Gastrocnemius medialis (tissue), 4 donors: Measurements from ENCODE around the gene CFAP141. TPM values are rescaled to one million over a fixed set of nuclear protein-coding genes. Genes with fewer than 3 reads are reported as not detected.

ENCODE experiments used
- ATAC-seq, 2 donors: fragments of 150-250 bp; one replicate each; pipeline ENCODE4 v1.9.1; 2016
- DNase-seq, 2 donors: peaks; one replicate each; pipeline ENCODE4 v3.0.0-alpha.2; 2019
- H3K27ac ChIP-seq, 4 donors: fragments of 200-600 bp; sonication (generic); 1 replicate in 1 of 4; 2 replicates in 3 of 4; pipeline ENCODE4 v1.5.1; 2016 to 2018; ENCODE audit warnings: mild to moderate bottlenecking in 2 of 4, moderate library complexity in 1 of 4
- H3K27me3 ChIP-seq, 3 donors: fragments of 200-600 bp; sonication (generic) in 2 of 3; 1 replicate in 1 of 3; 2 replicates in 2 of 3; pipeline versions ENCODE4 v1.5.1 to v1.6.0; 2016 to 2019; ENCODE audit warnings: mild to moderate bottlenecking in 1 of 3, moderate library complexity in 1 of 3
- H3K36me3 ChIP-seq, 2 donors: fragments of 200-600 bp; sonication (generic) in 1 of 2; one replicate each; pipeline ENCODE4 v1.5.1; 2017 to 2018
- H3K4me1 ChIP-seq, 2 donors: fragments of 200-600 bp; sonication (generic) in 1 of 2; one replicate each; pipeline ENCODE4 v1.5.1; 2016 to 2017; ENCODE audit warnings: mild to moderate bottlenecking in 2 of 2
- H3K4me3 ChIP-seq, 4 donors: fragments of 200-600 bp; sonication (generic) in 3 of 4; 1 replicate in 1 of 4; 2 replicates in 3 of 4; pipeline ENCODE4 v1.5.1; 2016 to 2019; ENCODE audit warnings: mild to moderate bottlenecking in 2 of 4
- H3K9me3 ChIP-seq, 3 donors: fragments of 200-600 bp; sonication (generic) in 2 of 3; 1 replicate in 1 of 3; 2 replicates in 2 of 3; pipeline ENCODE4 v1.5.1; 2016 to 2019
- POLR2A ChIP-seq, 2 donors: fragments of 450-650 bp; IDR thresholded peaks; one replicate each; pipeline ENCODE4 v1.6.1; 2017; ENCODE audit warnings: antibody characterized with exemption in 2 of 2, mild to moderate bottlenecking in 2 of 2, moderate library complexity in 2 of 2
- in situ Hi-C, 4 donors: fragments of 200-750 bp; cut with MboI; loops; one replicate each; pipeline versions ENCODE4 v1.15.0 to v1.8.0; 2017; ENCODE audit warnings: low sequenced_read_pairs in 4 of 4
- intact Hi-C: fragments of 100-400 bp; cut with DNase I; formaldehyde crosslinking; loops from one replicate; pipeline ENCODE4 v1.15.1; 2023; ENCODE audit warnings: low total_unique reads
- total RNA-seq, 4 donors: library from RNA; depleted of rRNA; stranded (reverse); fragments of >200 nt; gene quantifications; one replicate each; pipeline versions ENCODE4 v1.1.0 to v1.2.3, GENCODE V29; 2016
- TF ChIP-seq, protein P1 (sequence below), 5 experiments: fragments of 450-650 bp in 3 of 5; fragments of 200-600 bp in 2 of 5; sonication (generic) in 2 of 5; IDR thresholded peaks in 4 of 5; conservative IDR thresholded peaks in 1 of 5; 1 replicate in 4 of 5; 2 replicates in 1 of 5; pipeline ENCODE4 v1.5.1; 2016 to 2019; ENCODE audit warnings: antibody characterized with exemption in 5 of 5, mild to moderate bottlenecking in 3 of 5, moderate library complexity in 3 of 5

Gene CFAP141
- total RNA-seq, 4 donors from 2014 or later = not detected

DNA sequence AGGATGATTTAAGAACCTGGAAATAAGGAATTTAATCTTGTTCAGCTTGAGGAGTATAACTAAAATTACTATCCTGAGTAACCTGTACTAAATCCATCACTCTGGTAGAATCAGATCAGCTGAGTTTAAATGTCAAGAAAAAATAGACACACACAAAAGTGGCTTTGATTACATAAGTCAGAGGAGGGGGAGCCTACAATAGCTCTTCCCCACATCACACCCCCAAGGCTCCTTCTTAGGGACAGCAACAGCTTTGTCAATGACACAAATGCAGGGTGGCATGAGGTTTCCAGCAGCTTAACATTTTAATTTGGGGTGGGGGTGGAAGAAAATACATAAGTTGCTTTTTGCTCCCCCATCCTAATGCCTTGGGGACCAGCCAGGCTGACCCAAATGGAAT, 38.7 kb downstream of the CFAP141 start:
- Histone ChIP-seq H3K4me3 (no peak overlapping the region), H3K4me1 (peaks cover 0 to 7% of the 10 kb centered on the region in 2 donors), H3K27ac (peak overlapping the region in 2 of 4 donors; percentile 3 to 54), H3K9me3 (no peaks in the 10 kb centered on the region), H3K27me3 (no peaks in the 10 kb centered on the region), H3K36me3 (peaks cover 9 to 82% of the 10 kb centered on the region in 2 donors)
- DNase-seq (no peak), ATAC-seq (no peak)
- in situ Hi-C loops (no loop called here), intact Hi-C loops (no loop called here)
- TF ChIP-seq POLR2A (IDR thresholded peaks at IDR 0.05) = no peak
- TF ChIP-seq, protein P1, sequence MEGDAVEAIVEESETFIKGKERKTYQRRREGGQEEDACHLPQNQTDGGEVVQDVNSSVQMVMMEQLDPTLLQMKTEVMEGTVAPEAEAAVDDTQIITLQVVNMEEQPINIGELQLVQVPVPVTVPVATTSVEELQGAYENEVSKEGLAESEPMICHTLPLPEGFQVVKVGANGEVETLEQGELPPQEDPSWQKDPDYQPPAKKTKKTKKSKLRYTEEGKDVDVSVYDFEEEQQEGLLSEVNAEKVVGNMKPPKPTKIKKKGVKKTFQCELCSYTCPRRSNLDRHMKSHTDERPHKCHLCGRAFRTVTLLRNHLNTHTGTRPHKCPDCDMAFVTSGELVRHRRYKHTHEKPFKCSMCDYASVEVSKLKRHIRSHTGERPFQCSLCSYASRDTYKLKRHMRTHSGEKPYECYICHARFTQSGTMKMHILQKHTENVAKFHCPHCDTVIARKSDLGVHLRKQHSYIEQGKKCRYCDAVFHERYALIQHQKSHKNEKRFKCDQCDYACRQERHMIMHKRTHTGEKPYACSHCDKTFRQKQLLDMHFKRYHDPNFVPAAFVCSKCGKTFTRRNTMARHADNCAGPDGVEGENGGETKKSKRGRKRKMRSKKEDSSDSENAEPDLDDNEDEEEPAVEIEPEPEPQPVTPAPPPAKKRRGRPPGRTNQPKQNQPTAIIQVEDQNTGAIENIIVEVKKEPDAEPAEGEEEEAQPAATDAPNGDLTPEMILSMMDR (IDR thresholded peaks at IDR 0.05 in 4 of 5, conservative IDR thresholded peaks at IDR 0.05 in 1 of 5) = no peak

DNA sequence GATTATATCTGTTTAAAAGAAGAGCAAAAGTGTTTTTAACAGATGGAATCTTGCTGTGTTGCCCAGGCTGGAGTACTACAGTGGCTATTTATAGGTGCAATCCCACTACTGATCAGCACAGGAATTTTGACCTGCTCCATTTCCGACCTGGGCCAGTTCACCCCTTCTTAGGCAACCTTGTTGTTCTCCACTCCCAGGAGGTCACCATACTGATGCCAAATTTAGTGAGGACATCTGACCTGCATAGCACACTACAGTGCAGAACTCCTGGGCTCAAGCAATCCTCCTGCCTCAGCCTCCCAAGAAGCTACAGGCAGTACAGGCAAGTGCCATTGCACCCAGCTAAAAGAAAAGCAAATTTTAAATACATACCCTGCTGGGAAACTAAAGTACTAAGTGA, 39.9 kb downstream of the CFAP141 start:
- in situ Hi-C loops = no loop called here
- no peaks in the 10 kb centered on the region for H3K9me3 ChIP-seq
- peak overlapping the region in 3 of 4 donors; percentile 43 to 54 (median 51) for H3K27ac ChIP-seq
- peaks cover 5 to 71% of the 10 kb centered on the region in 2 donors for H3K36me3 ChIP-seq
- TF ChIP-seq, protein P1 (IDR thresholded peaks at IDR 0.05 in 4 of 5, conservative IDR thresholded peaks at IDR 0.05 in 1 of 5) = no peak
- no peak for TF ChIP-seq POLR2A (IDR thresholded peaks at IDR 0.05)
- intact Hi-C loops = no loop called here
- H3K4me3 ChIP-seq = no peak overlapping the region
- peaks cover 0 to 5% of the 10 kb centered on the region in 2 donors for H3K4me1 ChIP-seq
- ATAC-seq (peak in 1 of 2 donors; percentile 26), DNase-seq (peak in 1 of 2 donors; percentile 53)
- no peaks in the 10 kb centered on the region for H3K27me3 ChIP-seq

DNA sequence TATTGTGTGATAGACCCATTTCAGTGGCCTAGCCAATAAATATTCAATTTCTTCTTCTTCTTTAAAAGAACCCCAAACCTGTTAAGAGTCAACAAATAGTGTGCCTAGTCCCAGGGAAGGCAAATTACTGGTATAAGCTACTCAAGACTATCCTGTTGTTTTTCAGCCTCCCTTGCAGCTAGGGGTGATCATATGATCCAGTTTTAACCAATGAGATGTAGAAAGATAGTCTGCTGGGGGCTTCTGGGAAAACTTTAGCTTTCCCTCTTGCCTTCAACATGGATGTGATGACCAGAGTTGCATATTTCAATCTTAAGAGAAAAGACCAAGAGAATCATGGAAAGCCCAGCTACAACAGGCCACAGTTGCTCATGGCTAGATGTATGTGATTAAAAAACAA, 46.6 kb downstream of the CFAP141 start:
- peak in 1 of 2 donors; percentile 9 for ATAC-seq
- no peak for DNase-seq
- H3K27ac ChIP-seq = peak overlapping the region in 2 of 4 donors; percentile 4 to 16
- peaks cover 0 to 29% of the 10 kb centered on the region in 2 donors for H3K36me3 ChIP-seq
- in situ Hi-C loops = no loop called here
- no peak overlapping the region for H3K4me3 ChIP-seq
- no peak for TF ChIP-seq POLR2A (IDR thresholded peaks at IDR 0.05)
- TF ChIP-seq, protein P1 (IDR thresholded peaks at IDR 0.05 in 4 of 5, conservative IDR thresholded peaks at IDR 0.05 in 1 of 5) = no peak
- H3K9me3 ChIP-seq = no peaks in the 10 kb centered on the region
- intact Hi-C loops = no loop called here
- H3K27me3 ChIP-seq = no peaks in the 10 kb centered on the region
- no peaks in the 10 kb centered on the region for H3K4me1 ChIP-seq

DNA sequence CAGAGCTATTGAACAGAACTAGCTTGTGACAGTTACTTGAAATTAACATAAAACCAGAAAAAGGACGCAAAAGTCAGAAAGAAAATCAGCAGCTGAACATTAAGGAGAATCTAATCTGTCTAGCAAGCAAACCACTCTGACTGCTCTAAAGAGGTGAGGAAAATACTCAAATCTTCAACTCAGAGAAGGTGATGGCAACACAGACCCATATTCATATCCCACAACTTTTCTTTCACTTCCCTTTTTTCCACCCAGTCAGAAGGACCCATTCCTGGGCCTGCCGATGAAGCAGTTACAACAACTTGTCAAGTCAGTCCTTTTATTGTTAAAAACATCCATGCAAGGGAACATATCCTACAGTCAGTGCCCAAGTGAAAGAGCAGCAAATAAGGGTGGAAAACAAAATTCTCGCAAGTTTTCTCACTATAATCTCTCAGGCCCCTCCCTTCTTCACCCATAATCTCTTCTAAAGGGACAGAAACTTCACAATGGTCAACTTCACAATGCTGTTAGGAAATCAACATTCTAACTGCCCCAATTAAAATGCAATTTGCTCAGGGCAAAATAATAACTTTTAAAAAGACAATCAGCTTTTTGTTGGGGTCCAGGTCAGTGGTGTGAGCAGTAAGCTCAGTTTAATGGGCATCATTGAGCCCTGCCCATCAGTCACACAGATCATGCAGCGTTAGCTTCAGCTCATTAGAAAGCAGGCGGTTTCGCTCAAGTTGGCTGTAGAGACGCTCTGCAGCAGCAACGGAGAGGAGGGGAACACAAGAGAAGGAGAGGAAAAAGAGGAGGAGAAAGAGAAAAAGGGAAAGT, 47.6 kb downstream of the CFAP141 start:
- Histone ChIP-seq H3K27me3 (no peaks in the 10 kb centered on the region), H3K27ac (peak overlapping the region in 1 of 4 donors; percentile 16), H3K9me3 (no peaks in the 10 kb centered on the region), H3K4me3 (no peak overlapping the region), H3K36me3 (peaks cover 0 to 26% of the 10 kb centered on the region in 2 donors), H3K4me1 (no peaks in the 10 kb centered on the region)
- no peak for ATAC-seq
- in situ Hi-C loops (no loop called here), intact Hi-C loops (no loop called here)
- no peak for DNase-seq
- TF ChIP-seq, protein P1 (IDR thresholded peaks at IDR 0.05 in 4 of 5, conservative IDR thresholded peaks at IDR 0.05 in 1 of 5) = no peak
- TF ChIP-seq POLR2A (IDR thresholded peaks at IDR 0.05) = no peak
